GM18505 (cell line): Measurements from ENCODE around the gene ARAP1.

ENCODE experiments used
- ATAC-seq: cut with Tn5 transposase; IDR thresholded peaks from one replicate; pipeline ENCODE4 v1.9.1; 2021; ENCODE audit not compliant: unreplicated experiment
- POLR2A ChIP-seq: IDR thresholded peaks from 4 replicates; pipeline ENCODE4 v1.6.1; 2011; ENCODE audit warnings: borderline replicate concordance; ENCODE audit not compliant: insufficient read depth, insufficient read length; ENCODE audit errors: extremely low read depth

The ARAP1 gene

DNA sequence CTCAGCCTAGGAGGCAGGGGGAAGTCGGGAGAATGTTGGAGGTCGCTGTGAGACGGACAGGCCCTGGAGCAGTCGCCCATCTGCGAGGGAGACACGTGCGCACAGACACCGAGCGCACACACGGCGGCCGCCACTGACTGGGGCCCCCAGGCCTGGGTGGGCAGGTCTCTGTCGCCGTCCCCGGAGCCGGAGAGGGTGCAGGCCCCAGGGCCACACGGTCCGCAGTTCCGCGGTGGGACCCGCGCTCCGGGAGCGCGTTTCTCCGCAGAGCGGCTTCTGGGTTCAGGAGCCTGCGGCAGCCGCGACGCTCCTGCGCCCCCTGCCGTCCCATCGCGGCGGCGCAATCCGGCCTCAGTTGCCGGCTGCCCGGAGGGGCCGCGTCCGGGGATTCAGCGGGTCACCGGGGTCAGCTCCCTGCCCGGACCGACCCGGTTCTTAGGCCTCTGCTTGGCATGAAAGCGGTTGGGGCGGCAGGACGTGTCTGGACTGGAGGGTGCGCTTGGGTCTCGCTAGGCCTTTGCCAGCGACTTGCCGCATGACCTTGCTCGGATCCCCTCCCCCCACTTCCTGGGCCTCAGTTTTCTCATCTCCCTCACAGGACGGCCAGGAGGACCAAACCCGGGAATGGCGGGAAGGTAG is 109.2 kb downstream of the ARAP1 start:
- TF ChIP-seq POLR2A = no peak
- no peak for ATAC-seq

DNA sequence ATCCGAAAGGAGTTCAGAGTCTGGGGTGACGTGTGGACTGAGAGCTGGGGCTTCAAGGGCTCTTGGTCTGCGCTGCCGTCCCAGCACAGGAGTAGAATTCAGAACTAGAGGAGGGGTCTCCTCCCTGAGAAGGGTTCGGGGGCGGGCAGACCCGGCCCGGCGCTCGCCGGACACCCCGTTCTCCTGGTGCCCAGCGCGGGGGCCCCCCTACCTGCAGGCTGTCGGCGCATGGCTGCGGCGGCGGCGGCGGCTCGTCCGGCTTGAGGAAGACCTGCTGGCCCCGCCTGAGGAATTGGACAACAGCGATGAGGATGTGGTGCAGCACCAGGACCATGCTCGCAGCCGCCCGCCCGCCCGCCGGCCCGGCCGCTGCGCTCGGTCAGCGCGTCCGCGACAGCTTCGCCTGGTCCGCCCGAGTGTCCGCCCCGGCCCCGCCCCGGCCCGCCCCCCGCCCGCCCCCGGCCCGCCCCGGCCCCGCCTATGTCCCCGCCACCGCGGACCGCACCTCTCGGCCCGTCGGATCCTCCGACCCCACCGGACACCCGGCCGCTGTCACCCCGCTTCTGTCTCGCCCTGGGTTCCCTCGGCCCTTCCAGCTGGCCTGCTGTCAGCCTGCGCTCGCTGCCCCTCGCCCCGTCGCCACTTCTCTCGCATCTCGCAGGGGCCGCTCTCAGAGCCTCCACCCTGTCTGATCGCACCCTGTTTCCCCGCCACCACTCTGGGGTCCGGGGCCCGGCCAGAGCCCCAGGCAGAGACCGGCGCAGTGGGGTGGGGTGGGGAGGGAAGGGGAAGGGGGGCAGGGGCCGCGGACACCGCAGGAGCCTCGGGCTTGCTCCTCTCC is 109.9 kb downstream of the ARAP1 start:
- ATAC-seq = no peak
- TF ChIP-seq POLR2A = no peak

DNA sequence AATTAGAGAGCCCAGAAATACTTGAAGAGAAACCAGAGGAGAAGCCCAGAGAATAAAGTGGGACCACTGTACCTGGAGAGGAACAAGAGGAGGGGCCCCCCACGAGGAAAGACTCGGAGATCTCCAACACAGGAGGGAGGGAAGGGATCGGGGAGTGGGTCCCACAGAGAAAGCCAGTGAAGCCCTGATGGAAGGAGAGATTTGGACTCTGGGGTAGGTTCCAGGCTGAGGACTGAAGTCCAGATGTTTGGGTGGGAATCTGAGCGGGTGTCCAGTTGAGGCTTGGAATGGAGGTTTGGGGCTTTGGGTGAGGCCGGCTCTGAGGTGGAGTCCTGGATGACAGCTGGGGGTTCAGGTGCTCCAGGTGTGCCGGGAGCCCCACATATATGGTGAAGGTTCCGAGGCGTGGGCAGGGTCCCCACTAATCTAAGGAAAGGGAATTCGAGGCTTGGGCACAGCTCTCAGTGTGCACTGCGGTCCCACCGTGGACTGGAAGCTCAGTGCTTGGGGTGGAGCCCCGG is 110.6 kb downstream of the ARAP1 start:
- no peak for TF ChIP-seq POLR2A
- ATAC-seq = no peak

DNA sequence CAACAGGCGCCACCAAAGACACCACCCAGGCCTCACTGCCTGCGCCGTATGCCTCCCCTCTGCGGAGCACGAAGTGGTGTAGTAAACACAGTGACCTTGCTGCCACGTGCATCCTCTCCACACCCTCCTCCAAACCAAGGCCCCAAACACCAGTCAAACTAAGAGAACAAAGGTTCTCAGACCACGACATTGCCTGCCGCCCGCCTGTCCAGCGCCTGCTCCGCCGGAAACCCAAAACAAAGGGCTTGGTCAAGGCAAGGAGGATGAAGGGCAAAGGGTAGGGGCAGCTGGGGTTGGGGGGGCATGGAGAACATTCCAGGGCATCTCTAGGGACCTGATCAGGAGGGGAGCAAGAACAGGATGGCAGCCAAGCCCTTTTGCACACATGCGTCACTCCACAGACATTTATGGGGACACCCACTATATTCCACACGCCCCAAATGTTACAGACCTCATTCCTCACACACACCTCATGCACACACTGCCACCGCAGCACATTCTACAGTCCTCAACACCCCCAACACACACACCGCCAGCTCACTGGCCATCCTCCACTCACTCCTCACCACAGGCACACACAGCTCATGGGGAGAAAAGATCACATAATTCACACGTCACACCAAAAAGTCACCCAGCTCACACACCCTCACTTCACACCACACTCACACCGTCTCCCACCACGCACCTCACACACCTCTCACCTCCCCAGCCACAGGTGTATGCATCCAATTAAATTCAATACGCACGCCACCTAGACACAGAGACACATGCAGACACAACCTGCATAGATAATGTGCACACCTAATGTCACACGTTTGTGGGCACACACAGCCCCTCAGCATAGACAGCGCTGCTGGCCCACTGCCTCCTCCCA is 112.5 kb downstream of the ARAP1 start:
- no peak for TF ChIP-seq POLR2A
- ATAC-seq = no peak

DNA sequence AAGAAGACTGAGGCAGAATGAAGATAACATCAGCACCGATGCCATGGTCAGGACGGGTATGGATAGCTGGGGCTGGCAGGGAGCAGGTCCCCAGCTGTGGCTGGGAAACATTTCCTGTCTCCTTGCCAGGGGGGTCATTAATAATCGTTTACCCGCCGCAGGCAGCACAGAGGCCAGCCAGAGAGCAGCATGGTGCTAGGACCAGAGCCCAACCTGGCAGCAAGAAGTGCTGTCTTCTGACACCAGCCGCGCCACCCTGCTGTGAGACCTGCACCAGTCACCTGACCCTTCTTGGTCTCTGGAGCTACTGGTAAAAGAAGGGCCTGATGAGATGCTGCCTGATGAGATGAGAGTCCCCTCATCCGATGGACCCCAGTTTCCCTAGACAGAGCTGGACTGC is 114.3 kb downstream of the ARAP1 start:
- ATAC-seq = no peak
- no peak for TF ChIP-seq POLR2A

DNA sequence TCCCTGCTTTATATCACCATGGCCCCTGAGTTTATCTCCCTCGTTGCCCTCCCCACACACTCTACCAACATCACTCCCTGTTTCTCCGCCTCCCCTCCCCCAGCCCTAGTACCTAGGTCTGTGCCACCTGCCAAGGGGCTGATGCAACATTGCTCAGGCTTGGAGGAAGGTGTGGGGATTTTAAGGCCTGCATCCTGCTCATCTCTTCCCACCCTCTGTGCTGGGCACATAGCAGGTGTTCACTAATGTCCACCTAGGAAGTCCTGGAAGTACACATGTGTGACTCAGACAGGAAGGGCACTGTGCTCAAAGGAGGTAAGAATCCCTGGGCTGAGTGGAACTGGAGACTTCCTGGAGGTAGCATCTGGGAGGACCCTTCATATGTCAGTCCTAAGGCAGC is 115.0 kb downstream of the ARAP1 start:
- ATAC-seq = no peak
- no peak for TF ChIP-seq POLR2A

DNA sequence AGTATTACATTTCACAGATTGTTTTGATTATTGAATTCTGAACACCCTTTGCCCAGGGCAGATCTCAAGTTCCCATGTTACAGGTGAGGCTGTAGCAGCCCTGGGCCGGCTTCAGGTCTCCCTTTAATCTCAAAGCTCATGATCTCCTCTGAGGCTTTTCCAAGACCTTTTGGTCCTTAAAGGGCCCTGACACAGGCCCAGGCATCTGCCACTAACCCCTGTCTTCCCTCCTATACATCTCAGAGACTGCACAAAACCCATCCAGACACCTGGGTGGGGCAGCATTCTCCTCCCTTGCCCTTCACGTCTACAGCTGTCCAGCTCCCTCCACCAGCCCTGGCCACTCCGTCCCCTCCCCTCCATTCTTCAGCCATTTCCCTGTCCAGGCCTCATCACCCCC is 115.8 kb downstream of the ARAP1 start:
- no peak for TF ChIP-seq POLR2A
- ATAC-seq = no peak

GRCh38 chr11:72635933-72636332 is 116.3 kb downstream of the ARAP1 start:
- ATAC-seq = no peak
- no peak for TF ChIP-seq POLR2A

DNA sequence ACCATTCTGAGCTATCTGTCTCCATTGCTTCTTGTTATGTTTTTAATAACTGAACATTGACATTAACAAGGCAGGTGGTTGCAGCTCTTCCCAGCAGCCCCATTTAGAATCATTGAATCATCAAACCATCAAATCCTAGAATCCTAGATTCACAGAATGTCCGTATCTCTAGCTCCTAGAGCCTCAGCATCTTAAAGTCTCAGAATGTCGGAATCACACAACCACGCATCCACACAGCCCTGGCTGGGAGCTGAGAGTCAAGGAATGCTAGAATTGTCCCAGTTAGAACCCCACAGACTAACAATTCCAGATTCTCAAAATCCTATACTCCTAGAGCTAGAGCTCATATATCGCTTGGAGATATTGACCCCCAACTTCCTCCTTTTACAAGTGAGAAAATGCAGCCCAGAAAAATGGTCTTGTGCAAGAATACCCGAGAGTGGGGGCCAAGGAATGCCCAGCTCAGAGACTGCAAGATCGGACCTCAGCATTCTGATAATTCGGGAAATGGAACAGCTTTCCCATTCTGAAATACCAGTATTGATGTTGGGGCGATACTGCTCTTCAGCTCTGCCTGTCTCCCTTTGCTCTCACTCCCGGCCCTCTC is 116.8 kb downstream of the ARAP1 start:
- ATAC-seq = no peak
- no peak for TF ChIP-seq POLR2A
